SK-N-MC (cell line): ENCODE measurements around the gene SLC36A3.

ENCODE experiments used
- EZH2 ChIP-seq: fragments of 200-600 bp; sonication (generic); IDR thresholded peaks from one replicate; pipeline ENCODE4 v1.6.1; 2017; ENCODE audit warnings: antibody characterized with exemption
- FOXP2 ChIP-seq: optimal IDR thresholded peaks from 2 replicates; pipeline ENCODE3; 2011; ENCODE audit warnings: mild to moderate bottlenecking, moderate library complexity; ENCODE audit not compliant: insufficient read depth; ENCODE audit errors: extremely low read length, control extremely low read depth
- POLR2AphosphoS5 ChIP-seq: IDR thresholded peaks from 2 replicates; pipeline ENCODE4 v1.6.1; 2012; ENCODE audit warnings: mild to moderate bottlenecking, low read depth, low read length, borderline replicate concordance

GRCh38 chr5:151258201-151258611 lies 45.4 kb downstream of the SLC36A3 start:
- TF ChIP-seq EZH2 (no peak), POLR2AphosphoS5 (no peak), FOXP2 (no peak)
